ENCODE results near the gene TACC2.

GRCh38 chr10:122246830-122247520 lies 258.0 kb downstream of the TACC2 start:
- TF ChIP-seq CTCF (conservative IDR thresholded peaks at IDR 0.05), result no peak
- TF ChIP-seq ZFX (IDR thresholded peaks at IDR 0.05), result no peak
